Hepatic stellate cell (primary cell): Measurements from ENCODE around the gene SCN7A.

Experiments
- DNase-seq: peaks from one replicate; pipeline ENCODE4 v3.0.0; 2011; ENCODE audit warnings: low spot score

The SCN7A gene

DNA sequence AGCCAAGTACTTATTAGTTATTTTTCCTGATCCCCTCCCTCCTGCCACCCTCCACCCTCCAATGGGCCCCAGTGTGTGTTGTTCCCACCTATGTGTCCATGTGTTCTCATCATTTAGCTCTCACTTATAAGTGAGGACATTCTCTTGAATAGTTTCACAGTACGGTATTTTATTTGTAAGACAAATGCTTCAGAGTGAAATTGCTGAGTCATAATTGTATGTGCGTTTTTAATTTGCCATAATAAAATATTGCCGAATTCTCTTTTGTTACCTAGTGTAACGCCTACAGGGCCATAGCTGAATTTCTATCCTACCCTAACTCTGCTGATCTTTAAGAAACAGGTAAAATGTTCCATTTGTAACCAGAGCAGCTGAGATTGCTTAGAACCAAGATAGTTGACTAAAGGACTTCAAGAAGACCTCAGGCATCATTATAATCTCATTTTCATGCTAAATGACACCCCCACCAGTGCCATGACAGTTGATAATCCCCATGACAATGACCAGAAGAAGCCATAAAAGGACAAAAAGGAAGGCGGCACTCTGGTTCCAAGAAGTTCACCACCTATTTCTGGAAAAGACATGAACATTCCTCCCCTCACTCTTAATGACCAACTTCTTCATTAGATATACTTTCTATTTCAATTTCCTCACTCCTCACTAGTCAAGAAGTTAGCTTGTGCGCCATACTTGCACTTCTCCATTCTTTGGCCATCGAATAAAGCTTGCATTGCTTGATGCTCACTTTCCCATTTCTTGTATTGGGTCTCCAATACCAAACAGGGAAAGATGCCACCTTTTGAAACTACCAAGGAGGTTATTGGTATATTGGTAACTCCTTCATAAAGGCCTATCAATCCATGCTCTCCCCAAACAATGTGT lies 136.7 kb downstream of the SCN7A start:
- no peak for DNase-seq
